ENCODE measurements around the gene DARS1.

DNA sequence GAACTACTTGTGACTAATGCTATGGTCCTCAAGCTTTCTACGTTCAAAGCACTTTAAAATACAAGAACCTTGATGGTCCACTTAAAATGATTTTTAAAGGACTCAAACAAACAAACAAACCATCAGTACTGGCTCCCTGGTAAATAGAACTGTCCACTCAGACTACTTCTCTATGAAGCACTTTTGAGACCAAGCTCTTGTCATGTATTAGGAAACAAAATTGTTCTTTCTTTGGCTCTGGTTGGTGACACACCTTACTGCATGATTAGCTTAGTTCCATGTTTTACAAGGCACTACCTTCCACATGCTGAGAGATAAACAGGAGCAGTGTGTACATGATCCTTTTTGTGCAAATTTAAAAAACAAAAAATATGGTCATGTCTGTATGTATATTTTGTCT lies 19.7 kb downstream of the DARS1 start:
- TF ChIP-seq CTCF (IDR thresholded peaks at IDR 0.05) (no peak), POLR2A (IDR thresholded peaks at IDR 0.05) (no peak), EP300 (IDR thresholded peaks at IDR 0.05) (no peak)

Data from tibial nerve (tissue), 4 donors.